ENCODE data around the gene GEN1.

GEN1 gene

GRCh38 chr2:17718689-17719088 lies 35.2 kb upstream of the GEN1 start:
- DNase-seq = no peak
- H3K36me3 ChIP-seq (replicated peaks; ENCODE audit: insufficient read depth, low read length) = peaks cover 6% of the 10 kb centered on the region; the same call in 1 of the 2 replicates
- no peak overlapping the region for H3K9ac ChIP-seq (ENCODE audit: low read length)

GRCh38 chr2:17719562-17720371 lies 34.2 kb upstream of the GEN1 start:
- Histone ChIP-seq H3K79me2 (ENCODE audit: low read length) (no peaks in the 10 kb centered on the region), H3K4me3 (ENCODE audit: low read length) (no peak overlapping the region), H4K20me1 (ENCODE audit: insufficient read depth, low read length) (no peaks in the 10 kb centered on the region), H3K9me2 (replicated peaks; ENCODE audit: insufficient read depth, low read length) (no peaks in the 10 kb centered on the region), H3K27me3 (replicated peaks; ENCODE audit: insufficient read depth, low read length) (no peaks in the 10 kb centered on the region), H3K9me3 (replicated peaks; ENCODE audit: insufficient read depth, low read length) (no peaks in the 10 kb centered on the region), H3K4me2 (ENCODE audit: low read depth, low read length) (no peak overlapping the region), H3F3A (ENCODE audit: insufficient read depth, low read length) (no peaks in the 10 kb centered on the region), H2AFZ (ENCODE audit: low read length) (no peak overlapping the region), H3K4me1 (ENCODE audit: low read length) (no peaks in the 10 kb centered on the region), H3K9ac (ENCODE audit: low read length) (no peak overlapping the region), H3K36me3 (replicated peaks; ENCODE audit: insufficient read depth, low read length) (peaks cover 2% of the 10 kb centered on the region; the same call in 1 of the 2 replicates), H3K27ac (ENCODE audit: low read length) (no peak overlapping the region)
- no peak for TF ChIP-seq EZH2 (optimal IDR thresholded peaks at IDR 0.05; ENCODE audit: low read depth, low read length)
- TF ChIP-seq, protein P1, sequence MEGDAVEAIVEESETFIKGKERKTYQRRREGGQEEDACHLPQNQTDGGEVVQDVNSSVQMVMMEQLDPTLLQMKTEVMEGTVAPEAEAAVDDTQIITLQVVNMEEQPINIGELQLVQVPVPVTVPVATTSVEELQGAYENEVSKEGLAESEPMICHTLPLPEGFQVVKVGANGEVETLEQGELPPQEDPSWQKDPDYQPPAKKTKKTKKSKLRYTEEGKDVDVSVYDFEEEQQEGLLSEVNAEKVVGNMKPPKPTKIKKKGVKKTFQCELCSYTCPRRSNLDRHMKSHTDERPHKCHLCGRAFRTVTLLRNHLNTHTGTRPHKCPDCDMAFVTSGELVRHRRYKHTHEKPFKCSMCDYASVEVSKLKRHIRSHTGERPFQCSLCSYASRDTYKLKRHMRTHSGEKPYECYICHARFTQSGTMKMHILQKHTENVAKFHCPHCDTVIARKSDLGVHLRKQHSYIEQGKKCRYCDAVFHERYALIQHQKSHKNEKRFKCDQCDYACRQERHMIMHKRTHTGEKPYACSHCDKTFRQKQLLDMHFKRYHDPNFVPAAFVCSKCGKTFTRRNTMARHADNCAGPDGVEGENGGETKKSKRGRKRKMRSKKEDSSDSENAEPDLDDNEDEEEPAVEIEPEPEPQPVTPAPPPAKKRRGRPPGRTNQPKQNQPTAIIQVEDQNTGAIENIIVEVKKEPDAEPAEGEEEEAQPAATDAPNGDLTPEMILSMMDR (IDR thresholded peaks at IDR 0.05; ENCODE audit: low read length) = peak; percentile 77
- peak; percentile 15 for DNase-seq

More at GRCh38 chr2:17718689-17719088, 35.2 kb upstream of the GEN1 start:
- no peak for TF ChIP-seq EZH2 (optimal IDR thresholded peaks at IDR 0.05; ENCODE audit: low read depth, low read length)
- TF ChIP-seq EZH2phosphoT487 (IDR thresholded peaks at IDR 0.05; ENCODE audit: low read length) = no peak
- TF ChIP-seq, protein P1 (IDR thresholded peaks at IDR 0.05; ENCODE audit: low read length) = no peak
- no peak overlapping the region for H3K4me2 ChIP-seq (ENCODE audit: low read depth, low read length)
- no peaks in the 10 kb centered on the region for H3K79me2 ChIP-seq (ENCODE audit: low read length)
- H3K9me3 ChIP-seq (replicated peaks; ENCODE audit: insufficient read depth, low read length) = no peaks in the 10 kb centered on the region
- no peak overlapping the region for H2AFZ ChIP-seq (ENCODE audit: low read length)
- no peaks in the 10 kb centered on the region for H3F3A ChIP-seq (ENCODE audit: insufficient read depth, low read length)
- H3K4me1 ChIP-seq (ENCODE audit: low read length) = no peaks in the 10 kb centered on the region
- H3K27ac ChIP-seq (ENCODE audit: low read length) = no peak overlapping the region
- H4K20me1 ChIP-seq (ENCODE audit: insufficient read depth, low read length) = no peaks in the 10 kb centered on the region
- H3K27me3 ChIP-seq (replicated peaks; ENCODE audit: insufficient read depth, low read length) = no peaks in the 10 kb centered on the region
- H3K4me3 ChIP-seq (ENCODE audit: low read length) = no peak overlapping the region
- no peaks in the 10 kb centered on the region for H3K9me2 ChIP-seq (replicated peaks; ENCODE audit: insufficient read depth, low read length)

- H2AFZ ChIP-seq (ENCODE audit: low read length) = no peak overlapping the region
- no peak overlapping the region for H3K9ac ChIP-seq (ENCODE audit: low read length)
- peaks cover 3% of the 10 kb centered on the region; the same call in 1 of the 2 replicates for H3K36me3 ChIP-seq (replicated peaks; ENCODE audit: insufficient read depth, low read length)
- H3K9me2 ChIP-seq (replicated peaks; ENCODE audit: insufficient read depth, low read length) = no peaks in the 10 kb centered on the region
- no peak for TF ChIP-seq EZH2 (optimal IDR thresholded peaks at IDR 0.05; ENCODE audit: low read depth, low read length)
- TF ChIP-seq, protein P1 (IDR thresholded peaks at IDR 0.05; ENCODE audit: low read length) = no peak
- no peak for TF ChIP-seq EZH2phosphoT487 (IDR thresholded peaks at IDR 0.05; ENCODE audit: low read length)
- H3K79me2 ChIP-seq (ENCODE audit: low read length) = no peaks in the 10 kb centered on the region
- H3K9me3 ChIP-seq (replicated peaks; ENCODE audit: insufficient read depth, low read length) = no peaks in the 10 kb centered on the region
- H3K4me1 ChIP-seq (ENCODE audit: low read length) = no peaks in the 10 kb centered on the region
- H3K27me3 ChIP-seq (replicated peaks; ENCODE audit: insufficient read depth, low read length) = no peaks in the 10 kb centered on the region
- H3K4me3 ChIP-seq (ENCODE audit: low read length) = no peak overlapping the region
- H4K20me1 ChIP-seq (ENCODE audit: insufficient read depth, low read length) = no peaks in the 10 kb centered on the region
- no peak overlapping the region for H3K27ac ChIP-seq (ENCODE audit: low read length)
- H3K4me2 ChIP-seq (ENCODE audit: low read depth, low read length) = no peak overlapping the region
- no peak for DNase-seq
- no peaks in the 10 kb centered on the region for H3F3A ChIP-seq (ENCODE audit: insufficient read depth, low read length)
Observed at GRCh38 chr2:17728210-17728609, 25.7 kb upstream of the GEN1 start.

Data from MM.1S (cell line).